Activated T-cell treated with anti-CD3 and anti-CD28 coated beads, Interleukin-2, amount 50 U/mL, for 4 hours (primary cell): ENCODE measurements around the gene NRXN3. TPM values are rescaled to one million over a fixed set of nuclear protein-coding genes. Genes with fewer than 3 reads are reported as not detected.
"Not testable (repeated sequence)": the region's sequence is repeated elsewhere in the genome, so short reads cannot be mapped to it uniquely, and the experiment has no call there.

Experiments used
- ATAC-seq, 2 donors: fragments of 200-7000 bp; cut with Tn5 transposase; one replicate each; pipeline ENCODE4 v1.10.0; 2021
- DNase-seq: peaks from one replicate; pipeline ENCODE4 v3.0.0-alpha.2; 2020
- H3K27me3 Mint-ChIP-seq: one replicate; pipeline ENCODE4 v1.8.0; 2021; ENCODE audit warnings: low read depth, mixed read lengths
- H3K36me3 Mint-ChIP-seq: one replicate; pipeline ENCODE4 v1.8.0; 2022; ENCODE audit warnings: mixed read lengths; ENCODE audit not compliant: insufficient read depth
- H3K4me1 Mint-ChIP-seq: one replicate; pipeline ENCODE4 v1.8.0; 2021; ENCODE audit warnings: low read depth, mixed read lengths
- H3K4me3 Mint-ChIP-seq: one replicate; pipeline ENCODE4 v1.8.0; 2021; ENCODE audit warnings: mild to moderate bottlenecking, moderate library complexity, mixed read lengths
- H3K9me3 Mint-ChIP-seq: one replicate; pipeline ENCODE4 v1.8.0; 2021; ENCODE audit warnings: mixed read lengths
- total RNA-seq, 3 donors: library from RNA; stranded (reverse); gene quantifications; one replicate each; pipeline ENCODE4 v1.2.1, GENCODE V29; 2021

NRXN3 gene
- total RNA-seq, 3 donors from 2014 or later = not detected

GRCh38 chr14:78405079-78405856 lies 235.1 kb downstream of the NRXN3 start:
- Mint-ChIP-seq H3K9me3 (peaks cover 4% of the 10 kb centered on the region), H3K36me3 (no peaks in the 10 kb centered on the region), H3K4me1 (no peaks in the 10 kb centered on the region), H3K4me3 (no peak overlapping the region), H3K27me3 (peaks cover 13% of the 10 kb centered on the region)
- DNase-seq = no peak
- ATAC-seq = no peak

DNA sequence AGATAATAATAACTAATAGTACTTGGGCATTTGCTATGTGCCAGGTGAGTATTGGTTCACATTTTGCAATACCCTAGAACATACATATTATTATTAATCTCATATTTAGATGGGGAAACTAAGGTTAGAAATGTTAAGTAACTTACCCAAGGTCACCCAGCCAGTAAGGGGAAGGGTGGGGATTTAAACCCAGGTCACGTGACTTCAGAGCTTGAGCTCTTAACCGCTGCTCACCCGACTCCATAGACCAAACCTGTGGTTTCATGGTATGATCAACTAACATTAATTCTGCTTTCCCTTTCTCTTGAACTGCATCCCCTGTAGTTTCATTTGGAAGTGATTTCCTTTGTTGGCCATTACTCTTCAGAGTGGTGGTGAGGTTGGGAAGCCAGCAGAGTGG lies 242.3 kb downstream of the NRXN3 start:
- Mint-ChIP-seq H3K36me3 (no peaks in the 10 kb centered on the region), H3K9me3 (peaks cover 4% of the 10 kb centered on the region), H3K27me3 (peaks cover 3% of the 10 kb centered on the region), H3K4me1 (no peaks in the 10 kb centered on the region), H3K4me3 (no peak overlapping the region)
- no peak for ATAC-seq
- no peak for DNase-seq

DNA sequence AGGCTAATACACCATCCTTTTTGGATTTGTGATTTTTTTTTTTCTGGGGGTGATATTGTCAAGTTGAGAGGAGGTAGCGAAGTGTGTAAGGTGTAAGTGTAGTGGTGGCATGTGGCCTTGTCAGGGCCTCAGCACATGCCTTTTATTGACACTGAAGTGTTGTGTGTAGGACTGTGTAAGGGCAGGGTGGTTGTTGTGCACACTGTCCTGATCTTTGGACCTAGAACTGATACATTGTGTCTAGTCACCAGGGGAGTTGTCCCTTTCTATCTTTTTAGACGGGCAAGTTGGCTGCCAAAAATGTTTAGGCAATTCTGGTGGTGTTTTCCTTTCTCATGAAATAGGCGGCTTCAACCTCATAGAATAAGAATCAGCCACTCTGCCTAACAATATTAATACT lies 244.0 kb downstream of the NRXN3 start:
- Mint-ChIP-seq H3K36me3 (no peaks in the 10 kb centered on the region), H3K4me1 (no peaks in the 10 kb centered on the region), H3K27me3 (no peaks in the 10 kb centered on the region), H3K9me3 (peaks cover 4% of the 10 kb centered on the region), H3K4me3 (no peak overlapping the region)
- ATAC-seq (no peak), DNase-seq (no peak)

- no peak for ATAC-seq
- H3K4me3 Mint-ChIP-seq = no peak overlapping the region
- H3K4me1 Mint-ChIP-seq = no peaks in the 10 kb centered on the region
Measured at GRCh38 chr14:78417532-78417931, 247.4 kb downstream of the NRXN3 start.

DNA sequence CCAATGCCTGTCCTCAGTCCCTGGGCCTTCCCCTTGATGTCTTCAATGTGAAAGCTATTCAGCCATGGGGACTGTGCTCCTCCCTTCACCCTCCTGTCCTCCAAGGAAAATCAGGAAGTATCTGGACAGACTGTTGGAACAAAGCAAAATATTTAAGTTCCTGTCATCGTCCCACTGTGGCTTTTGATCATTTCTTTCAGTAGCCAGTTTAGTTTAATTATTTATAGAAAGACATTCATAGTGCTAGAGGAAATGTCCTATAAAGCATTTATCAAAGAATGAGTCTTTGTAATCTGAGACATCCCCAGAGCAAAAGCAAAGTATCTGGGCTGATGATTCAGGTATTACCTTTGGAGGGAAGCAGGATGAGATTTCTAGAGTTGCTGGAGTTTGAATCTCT lies 254.1 kb downstream of the NRXN3 start:
- Mint-ChIP-seq H3K36me3 (no peaks in the 10 kb centered on the region), H3K4me3 (no peak overlapping the region), H3K4me1 (no peaks in the 10 kb centered on the region), H3K27me3 (peaks cover 3% of the 10 kb centered on the region), H3K9me3 (no peaks in the 10 kb centered on the region)
- ATAC-seq = no peak
- DNase-seq = no peak

More at GRCh38 chr14:78417532-78417931, 247.4 kb downstream of the NRXN3 start:
- Mint-ChIP-seq H3K36me3 (no peaks in the 10 kb centered on the region), H3K9me3 (no peaks in the 10 kb centered on the region), H3K27me3 (peaks cover 3% of the 10 kb centered on the region)
- no peak for DNase-seq

GRCh38 chr14:78425330-78425729 lies 255.2 kb downstream of the NRXN3 start:
- Mint-ChIP-seq H3K36me3 (no peaks in the 10 kb centered on the region), H3K4me3 (no peak overlapping the region), H3K9me3 (no peaks in the 10 kb centered on the region), H3K4me1 (no peaks in the 10 kb centered on the region), H3K27me3 (no peaks in the 10 kb centered on the region)
- ATAC-seq = no peak
- DNase-seq = no peak

DNA sequence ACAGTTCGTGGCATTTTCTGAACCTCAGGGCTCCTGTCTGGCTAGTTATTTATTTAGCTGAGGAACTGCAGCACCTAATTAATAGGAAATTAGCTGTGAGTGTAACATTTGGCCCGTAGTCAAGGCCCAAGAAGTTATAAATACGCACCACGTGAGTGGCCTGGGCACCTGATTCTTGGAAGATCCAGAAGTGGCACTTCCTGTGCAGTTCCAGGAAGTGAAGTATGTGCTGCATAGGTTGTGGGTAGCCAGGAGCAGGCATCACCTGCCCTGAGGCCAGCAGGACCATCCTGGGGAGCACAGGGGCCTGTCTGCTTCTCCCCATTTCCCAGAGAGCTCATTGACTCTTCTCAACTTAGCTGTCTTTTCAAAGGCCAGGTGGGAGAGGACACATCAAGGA lies 255.6 kb downstream of the NRXN3 start:
- H3K4me3 Mint-ChIP-seq = no peak overlapping the region
- ATAC-seq (no peak), DNase-seq (no peak)
- H3K9me3 Mint-ChIP-seq = no peaks in the 10 kb centered on the region
- H3K4me1 Mint-ChIP-seq = no peaks in the 10 kb centered on the region
- no peaks in the 10 kb centered on the region for H3K27me3 Mint-ChIP-seq
- no peaks in the 10 kb centered on the region for H3K36me3 Mint-ChIP-seq

- H3K27me3 Mint-ChIP-seq = no peaks in the 10 kb centered on the region
- no peaks in the 10 kb centered on the region for H3K4me1 Mint-ChIP-seq
- no peak overlapping the region for H3K4me3 Mint-ChIP-seq
- H3K9me3 Mint-ChIP-seq = peaks cover 4% of the 10 kb centered on the region
- DNase-seq (no peak), ATAC-seq (no peak)
- no peaks in the 10 kb centered on the region for H3K36me3 Mint-ChIP-seq
Measured at GRCh38 chr14:78432046-78432445, 261.9 kb downstream of the NRXN3 start.

DNA sequence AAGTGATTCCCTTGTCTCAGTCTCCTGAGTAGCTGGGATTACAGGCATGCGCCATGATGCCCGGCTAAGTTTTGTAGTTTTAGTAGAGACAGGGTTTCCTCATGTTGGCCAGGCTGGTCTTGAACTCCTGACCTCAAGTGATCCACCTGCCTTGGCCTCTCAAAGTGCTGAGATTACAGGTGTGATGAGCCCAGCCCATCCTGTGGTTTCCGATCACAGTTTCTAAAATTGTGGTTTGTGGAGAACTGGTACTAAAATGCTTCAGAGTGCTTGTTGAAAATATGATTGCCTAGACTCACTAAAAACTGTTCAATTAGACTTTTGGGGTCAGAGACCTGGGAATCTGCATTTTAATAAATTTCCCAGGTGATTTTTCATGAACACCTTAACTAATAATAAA lies 267.3 kb downstream of the NRXN3 start:
- not testable (repeated sequence) for ATAC-seq, H3K4me1 Mint-ChIP-seq, DNase-seq, H3K9me3 Mint-ChIP-seq, H3K36me3 Mint-ChIP-seq, H3K4me3 Mint-ChIP-seq, H3K27me3 Mint-ChIP-seq

GRCh38 chr14:78440356-78440894 lies 270.3 kb downstream of the NRXN3 start:
- Mint-ChIP-seq H3K4me1 (no peaks in the 10 kb centered on the region), H3K9me3 (no peaks in the 10 kb centered on the region), H3K27me3 (peaks cover 4% of the 10 kb centered on the region), H3K4me3 (no peak overlapping the region), H3K36me3 (no peaks in the 10 kb centered on the region)
- ATAC-seq (no peak), DNase-seq (no peak)

DNA sequence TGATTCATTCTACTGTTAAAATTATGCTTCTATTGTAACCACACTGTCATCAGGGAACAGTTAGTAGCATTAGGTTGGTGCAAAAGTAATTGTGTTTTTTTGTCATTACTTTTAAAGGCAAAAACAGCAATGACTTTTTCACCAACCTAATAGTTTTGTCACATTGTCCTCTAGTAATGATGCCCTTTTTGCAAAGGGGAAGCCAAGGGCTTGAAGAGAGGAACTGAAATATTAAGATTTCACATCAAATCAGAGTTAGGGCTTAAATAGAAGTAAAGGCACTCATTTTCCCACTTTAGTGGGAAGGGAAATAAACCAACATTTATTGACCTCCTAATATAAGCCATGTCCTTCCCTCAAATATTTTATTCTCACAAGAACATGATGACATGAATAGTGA lies 273.7 kb downstream of the NRXN3 start:
- Mint-ChIP-seq H3K27me3 (peaks cover 1% of the 10 kb centered on the region), H3K4me3 (no peak overlapping the region), H3K4me1 (no peaks in the 10 kb centered on the region), H3K9me3 (no peaks in the 10 kb centered on the region), H3K36me3 (no peaks in the 10 kb centered on the region)
- no peak for DNase-seq
- ATAC-seq = no peak

GRCh38 chr14:78445275-78445674 lies 275.1 kb downstream of the NRXN3 start:
- no peaks in the 10 kb centered on the region for H3K27me3 Mint-ChIP-seq
- H3K9me3 Mint-ChIP-seq = no peaks in the 10 kb centered on the region
- ATAC-seq (no peak), DNase-seq (no peak)
- H3K4me3 Mint-ChIP-seq = no peak overlapping the region
- H3K4me1 Mint-ChIP-seq = no peaks in the 10 kb centered on the region
- no peaks in the 10 kb centered on the region for H3K36me3 Mint-ChIP-seq

DNA sequence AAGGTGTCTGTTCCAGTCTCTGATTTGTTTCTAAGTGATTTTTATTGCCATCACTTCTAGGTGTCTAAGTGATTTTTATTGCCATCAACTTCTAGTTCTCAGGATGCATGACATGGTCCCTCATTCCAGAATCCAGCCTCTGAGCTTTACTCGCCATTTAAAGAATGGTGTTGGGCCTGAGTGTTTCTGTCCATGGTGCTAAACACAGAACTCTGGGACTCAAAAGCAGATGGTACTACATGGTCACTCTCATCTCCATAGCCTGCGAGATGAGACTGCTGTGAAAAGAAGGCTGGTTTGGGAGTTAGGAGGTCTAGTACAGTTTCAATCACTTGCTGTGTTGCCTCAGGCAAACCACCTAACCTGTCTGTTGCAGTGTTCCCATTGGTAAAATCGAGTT lies 276.6 kb downstream of the NRXN3 start:
- no peak for DNase-seq
- no peak for ATAC-seq
- Mint-ChIP-seq H3K27me3 (no peaks in the 10 kb centered on the region), H3K4me3 (no peak overlapping the region), H3K9me3 (no peaks in the 10 kb centered on the region), H3K4me1 (no peaks in the 10 kb centered on the region), H3K36me3 (no peaks in the 10 kb centered on the region)

DNA sequence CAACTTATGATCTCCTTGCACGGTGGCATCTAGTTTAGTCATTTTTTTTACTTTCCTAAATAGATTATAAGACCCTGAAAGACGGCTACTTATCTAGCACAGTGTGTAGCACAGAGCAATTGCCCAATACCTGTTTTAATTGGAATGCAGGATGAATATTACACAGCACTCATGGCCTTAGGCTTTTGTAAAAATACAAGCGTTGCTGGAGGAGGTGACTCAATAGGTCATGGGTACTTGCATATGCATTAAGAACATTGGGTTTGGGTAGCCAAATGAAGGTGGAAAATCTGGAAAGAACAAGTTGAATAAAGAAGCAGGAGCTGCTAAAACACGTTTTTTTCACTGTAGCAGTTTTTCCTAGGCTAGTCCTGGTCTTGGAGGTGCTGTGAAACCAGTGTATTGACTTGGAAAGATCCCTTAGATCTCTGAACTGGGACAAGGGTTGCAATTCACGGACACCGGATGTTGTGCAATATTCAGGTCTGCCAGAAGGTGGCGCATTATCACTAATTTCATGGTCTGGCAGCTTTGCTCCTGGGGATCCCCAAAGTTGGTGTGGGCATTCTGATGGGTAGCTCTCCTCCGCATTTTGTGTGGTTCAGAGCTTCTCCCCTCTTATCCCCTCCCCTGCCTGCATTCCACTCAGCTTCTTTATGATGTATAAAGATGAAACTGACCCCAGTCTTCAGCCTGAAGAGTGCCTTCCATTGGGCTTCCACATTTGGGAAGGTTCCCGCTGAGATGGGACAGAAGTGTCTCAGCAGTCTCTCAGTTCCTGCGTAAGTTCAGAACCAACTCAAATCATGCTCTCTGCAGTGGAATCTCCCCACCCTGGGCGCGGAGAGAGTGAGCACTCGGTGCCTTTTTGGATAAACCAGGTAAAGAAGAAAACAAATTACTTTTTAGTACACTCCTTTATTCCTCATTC lies 278.3 kb downstream of the NRXN3 start:
- no peak overlapping the region for H3K4me3 Mint-ChIP-seq
- no peaks in the 10 kb centered on the region for H3K9me3 Mint-ChIP-seq
- no peak for DNase-seq
- H3K36me3 Mint-ChIP-seq = no peaks in the 10 kb centered on the region
- no peak for ATAC-seq
- no peaks in the 10 kb centered on the region for H3K27me3 Mint-ChIP-seq
- H3K4me1 Mint-ChIP-seq = no peaks in the 10 kb centered on the region
